BLaER1 treated with 17β-estradiol and CSF1 and Interleukin-3, amounts not matched to agents 10 nM and 100 nM (cell line): ENCODE measurements around the gene TCEA2.

ENCODE experiments used
- H3K27ac ChIP-seq, 11 experiments: shearing (Covaris generic); formaldehyde crosslinking; 2 replicates each; pipeline ENCODE4 v1.8.1; 2022
- H3K27me3 ChIP-seq, 11 experiments: shearing (Covaris generic); formaldehyde crosslinking; 2 replicates each; pipeline ENCODE4 v1.8.1; 2022
- H3K36me3 ChIP-seq, 11 experiments: shearing (Covaris generic); formaldehyde crosslinking; 2 replicates each; pipeline ENCODE4 v1.8.1; 2022
- H3K4me1 ChIP-seq, 10 experiments: shearing (Covaris generic); formaldehyde crosslinking; 2 replicates each; pipeline ENCODE4 v1.8.1; 2022
- H3K4me2 ChIP-seq, 11 experiments: shearing (Covaris generic); formaldehyde crosslinking; 2 replicates each; pipeline ENCODE4 v1.8.1; 2022
- H3K4me3 ChIP-seq, 10 experiments: shearing (Covaris generic); formaldehyde crosslinking; 2 replicates each; pipeline ENCODE4 v1.8.1; 2022
- H3K9ac ChIP-seq, 11 experiments: shearing (Covaris generic); formaldehyde crosslinking; 2 replicates each; pipeline ENCODE4 v1.8.1; 2022
- H3K9me3 ChIP-seq, 11 experiments: shearing (Covaris generic); formaldehyde crosslinking; replicated peaks in 1 of 11; 2 replicates each; pipeline ENCODE4 v1.8.1; 2022
- H4K20me1 ChIP-seq, 11 experiments: shearing (Covaris generic); formaldehyde crosslinking; 2 replicates each; pipeline ENCODE4 v1.8.1; 2022
- Cebpa-rat ChIP-seq, 11 experiments: shearing (Covaris generic); IDR thresholded peaks; 2 replicates each; pipeline ENCODE4 v1.8.1; 2022

TCEA2 gene

GRCh38 chr20:64106435-64106961, 43.5 kb downstream of the TCEA2 start:
- TF ChIP-seq Cebpa-rat (IDR thresholded peaks at IDR 0.05): no peak
- H3K36me3 ChIP-seq: no peaks in the 10 kb centered on the region
- H3K9me3 ChIP-seq: no peaks in the 10 kb centered on the region
- peaks cover 0 to 45% (median 2%) of the 10 kb centered on the region in 11 experiments; a peak in 9 of 22 replicates for H4K20me1 ChIP-seq
- H3K4me3 ChIP-seq: no peak overlapping the region
- peaks cover 22 to 71% (median 58%) of the 10 kb centered on the region in 10 experiments for H3K4me1 ChIP-seq
- peaks cover 20 to 28% (median 26%) of the 10 kb centered on the region in 11 experiments for H3K27me3 ChIP-seq
- no peak overlapping the region for H3K9ac ChIP-seq
- H3K27ac ChIP-seq: no peak overlapping the region
- H3K4me2 ChIP-seq: peak overlapping the region in 6 of 11 experiments; percentile 71 to 89 (median 80); a peak in 2 of 22 replicates

DNA sequence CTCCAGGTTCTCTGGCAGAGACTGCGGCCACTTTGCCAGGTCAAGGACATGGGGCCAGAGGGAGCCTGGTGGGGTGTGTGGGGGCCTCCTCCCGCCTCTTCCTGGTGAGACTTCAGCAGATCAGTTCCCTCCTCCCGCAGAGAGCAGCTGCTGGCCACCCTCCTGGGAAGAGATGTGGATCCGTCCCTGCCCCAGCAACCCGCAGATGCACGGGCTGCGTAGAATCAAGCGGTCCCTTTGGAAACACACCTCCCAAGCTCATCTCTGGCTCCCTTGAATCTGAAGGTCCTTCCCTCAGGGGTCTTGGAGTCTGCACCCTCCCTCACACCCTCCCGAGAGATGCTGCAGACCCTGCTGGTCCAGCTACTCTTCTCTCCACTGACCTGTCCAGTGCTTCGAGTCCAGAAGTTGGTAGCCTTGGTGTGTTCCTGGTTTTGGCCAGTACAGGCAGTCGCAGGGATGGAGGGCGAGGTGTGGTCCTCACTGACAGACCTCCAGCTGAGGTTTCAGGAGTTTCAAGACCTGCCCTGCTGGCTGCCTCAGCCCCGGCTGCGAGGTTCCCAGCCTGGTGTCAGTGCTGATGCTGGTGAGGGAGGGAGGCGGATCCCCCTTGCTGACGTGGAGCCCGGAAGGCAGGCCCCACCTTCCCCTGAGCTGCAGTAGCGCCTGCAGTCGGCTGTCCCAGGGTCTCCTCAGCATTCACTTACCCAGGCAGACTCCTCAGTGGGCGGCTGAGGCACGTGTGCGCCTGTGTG, 44.2 kb downstream of the TCEA2 start, which contains the start of gene NPBWR2:
NPBWR2 (minus strand) TSS at position 585 of the 755 bp plus-strand sequence. CDS start 734 bp downstream, outside the sequence.
- Histone ChIP-seq H3K9me3 (no peaks in the 10 kb centered on the region), H3K27me3 (peaks cover 14 to 21% (median 19%) of the 10 kb centered on the region in 11 experiments), H3K36me3 (no peaks in the 10 kb centered on the region), H3K4me1 (peaks cover 25 to 73% (median 59%) of the 10 kb centered on the region in 10 experiments), H3K4me3 (no peak within 1 kb of the TSS), H3K27ac (peak within 1 kb of the TSS in 1 of 11 experiments; percentile 46; a peak in 2 of 22 replicates), H3K4me2 (peak within 1 kb of the TSS; percentile 56 to 89 (median 71)), H4K20me1 (peaks cover 0 to 45% (median 0%) of the 10 kb centered on the region in 11 experiments; a peak in 6 of 22 replicates), H3K9ac (peak within 1 kb of the TSS in 1 of 11 experiments; percentile 3; a peak in 1 of 22 replicates)
- no peak for TF ChIP-seq Cebpa-rat (IDR thresholded peaks at IDR 0.05)

DNA sequence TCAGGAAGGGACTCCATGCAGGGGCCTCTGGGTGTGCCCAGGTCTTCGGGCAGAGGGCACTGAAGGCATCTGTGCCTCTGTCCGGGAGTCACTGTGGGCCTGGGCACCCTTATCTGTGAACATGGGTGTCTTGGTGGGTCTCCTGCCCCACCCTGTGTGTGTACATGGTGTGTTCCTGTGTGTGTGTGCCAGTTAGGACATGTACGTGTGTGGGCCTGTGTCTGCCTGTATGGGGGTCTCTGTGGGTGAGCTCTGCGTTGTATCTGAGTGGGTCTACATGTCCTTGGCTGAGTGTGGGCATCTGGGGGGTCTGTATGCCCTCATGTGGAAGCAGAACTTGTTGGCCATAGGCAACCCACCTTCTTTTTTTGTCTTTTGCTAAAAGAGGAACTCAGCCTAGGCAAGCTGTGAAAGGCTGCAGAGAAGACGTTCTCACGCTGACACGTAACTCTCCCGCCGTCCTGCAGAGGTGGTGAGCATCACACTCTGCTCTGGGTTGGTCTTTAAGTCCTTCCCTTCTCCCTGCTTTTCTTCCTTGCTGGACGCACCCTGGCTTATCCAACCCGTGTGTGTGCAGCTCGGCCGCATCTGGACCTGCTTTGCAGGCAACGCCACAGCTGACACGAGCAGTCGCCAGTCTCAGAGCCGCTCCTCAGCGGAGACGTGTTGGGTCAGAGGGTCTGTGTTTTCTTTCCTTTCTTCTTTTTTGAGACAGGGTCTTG, 44.9 kb downstream of the TCEA2 start:
- Histone ChIP-seq H3K9ac (peak overlapping the region in 1 of 11 experiments; percentile 3; a peak in 1 of 22 replicates), H3K27me3 (peaks cover 6 to 17% (median 12%) of the 10 kb centered on the region in 11 experiments), H3K9me3 (no peaks in the 10 kb centered on the region), H3K4me1 (peaks cover 32 to 75% (median 63%) of the 10 kb centered on the region in 10 experiments), H3K4me3 (no peak overlapping the region), H3K27ac (peak overlapping the region in 1 of 11 experiments; percentile 46; a peak in 2 of 22 replicates), H3K4me2 (peak overlapping the region; percentile 56 to 89 (median 71)), H4K20me1 (peaks cover 0 to 43% (median 0%) of the 10 kb centered on the region in 11 experiments; a peak in 7 of 22 replicates), H3K36me3 (no peaks in the 10 kb centered on the region)
- no peak for TF ChIP-seq Cebpa-rat (IDR thresholded peaks at IDR 0.05)

GRCh38 chr20:64108731-64109681, 46.0 kb downstream of the TCEA2 start:
- H3K27ac ChIP-seq: no peak overlapping the region
- H3K9me3 ChIP-seq: no peaks in the 10 kb centered on the region
- TF ChIP-seq Cebpa-rat (IDR thresholded peaks at IDR 0.05): no peak
- peak overlapping the region in 3 of 11 experiments; percentile 13 to 41 (median 18); a peak in 2 of 22 replicates for H3K9ac ChIP-seq
- peaks cover 0 to 10% (median under 1%) of the 10 kb centered on the region in 11 experiments; a peak in 9 of 22 replicates for H3K27me3 ChIP-seq
- peak overlapping the region in 9 of 11 experiments; percentile 56 to 89 (median 75); a peak in 17 of 22 replicates for H3K4me2 ChIP-seq
- H3K4me1 ChIP-seq: peaks cover 34 to 75% (median 67%) of the 10 kb centered on the region in 10 experiments
- no peaks in the 10 kb centered on the region for H3K36me3 ChIP-seq
- H4K20me1 ChIP-seq: peaks cover 0 to 37% (median 0%) of the 10 kb centered on the region in 11 experiments; a peak in 7 of 22 replicates
- H3K4me3 ChIP-seq: no peak overlapping the region

DNA sequence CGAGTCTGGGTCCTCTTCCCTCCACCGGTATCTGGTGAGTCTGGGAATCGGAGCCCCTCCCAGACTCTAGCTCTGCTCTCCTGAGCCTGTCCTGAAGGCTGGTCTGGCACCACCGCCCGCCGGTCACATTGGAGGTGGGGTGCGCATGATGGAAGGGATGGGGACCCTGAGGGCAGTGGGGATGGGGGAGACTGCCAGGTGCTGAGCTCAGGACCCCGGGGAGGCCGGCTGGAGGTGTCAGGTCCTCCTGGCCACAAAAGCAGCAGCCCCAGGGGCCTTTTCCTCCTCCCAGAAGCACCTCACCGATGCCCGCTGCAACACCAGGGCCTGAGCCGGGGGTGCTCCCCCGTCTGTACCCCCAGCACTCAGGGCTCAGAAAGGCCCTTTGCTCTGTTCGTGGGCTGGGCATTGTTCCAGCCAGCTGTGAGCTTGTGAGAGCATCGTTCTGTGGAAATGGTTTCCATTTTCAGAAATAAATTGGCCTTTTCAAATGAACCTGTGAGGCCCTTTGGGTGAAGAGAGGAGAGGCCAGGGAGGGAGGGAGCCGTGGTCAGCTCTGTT, 46.9 kb downstream of the TCEA2 start:
- peak overlapping the region in 4 of 11 experiments; percentile 7 to 41 (median 15); a peak in 2 of 22 replicates for H3K9ac ChIP-seq
- peaks cover 0 to 35% (median 0%) of the 10 kb centered on the region in 11 experiments; a peak in 7 of 22 replicates for H4K20me1 ChIP-seq
- no peak for TF ChIP-seq Cebpa-rat (IDR thresholded peaks at IDR 0.05)
- peaks cover 34 to 78% (median 67%) of the 10 kb centered on the region in 10 experiments for H3K4me1 ChIP-seq
- H3K4me3 ChIP-seq: no peak overlapping the region
- H3K9me3 ChIP-seq: no peaks in the 10 kb centered on the region
- H3K36me3 ChIP-seq: no peaks in the 10 kb centered on the region
- H3K27ac ChIP-seq: no peak overlapping the region
- H3K4me2 ChIP-seq: peak overlapping the region in 9 of 11 experiments; percentile 56 to 89 (median 75); a peak in 17 of 22 replicates
- H3K27me3 ChIP-seq: peaks cover 0 to 7% (median 0%) of the 10 kb centered on the region in 11 experiments; a peak in 3 of 22 replicates

DNA sequence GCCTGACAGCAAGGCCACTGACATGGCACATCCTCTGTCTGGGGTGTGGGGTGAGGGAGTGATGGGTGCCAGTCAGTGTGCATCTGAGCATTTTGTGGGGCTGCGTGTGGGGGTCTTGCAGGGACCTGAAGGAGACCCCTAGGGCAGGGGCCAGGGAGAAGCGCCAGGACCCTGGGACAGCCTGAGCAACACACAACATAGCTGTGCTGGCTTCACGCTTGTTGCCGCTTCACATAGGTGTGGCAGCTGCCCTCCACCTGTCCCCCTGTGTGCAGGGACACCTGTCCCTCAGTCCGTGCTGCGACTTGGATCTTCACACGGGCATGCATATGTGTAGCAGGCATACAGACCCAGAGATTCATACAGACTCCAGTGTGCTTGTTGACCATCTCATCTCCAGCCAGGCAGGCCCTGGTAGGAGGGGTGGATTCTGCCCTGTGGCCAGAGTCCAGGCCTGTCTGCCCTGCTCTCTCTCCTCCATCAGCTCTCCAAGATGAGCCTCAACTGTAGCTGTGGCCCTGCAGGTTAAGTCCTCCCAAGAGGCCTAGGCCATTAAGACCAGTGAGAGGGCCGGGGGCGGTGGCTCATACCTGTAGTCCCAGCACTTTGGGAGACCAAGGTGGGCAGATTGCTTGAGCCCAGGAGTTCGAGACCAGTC, 47.5 kb downstream of the TCEA2 start:
- no peak for TF ChIP-seq Cebpa-rat (IDR thresholded peaks at IDR 0.05)
- peak overlapping the region in 4 of 11 experiments; percentile 7 to 41 (median 15); a peak in 2 of 22 replicates for H3K9ac ChIP-seq
- H4K20me1 ChIP-seq: peaks cover 0 to 38% (median 0%) of the 10 kb centered on the region in 11 experiments; a peak in 7 of 22 replicates
- H3K4me3 ChIP-seq: no peak overlapping the region
- no peaks in the 10 kb centered on the region for H3K36me3 ChIP-seq
- H3K4me1 ChIP-seq: peaks cover 34 to 78% (median 67%) of the 10 kb centered on the region in 10 experiments
- no peaks in the 10 kb centered on the region for H3K9me3 ChIP-seq
- no peak overlapping the region for H3K27ac ChIP-seq
- peaks cover 0 to 7% (median 0%) of the 10 kb centered on the region in 11 experiments; a peak in 3 of 22 replicates for H3K27me3 ChIP-seq
- peak overlapping the region in 9 of 11 experiments; percentile 56 to 89 (median 75); a peak in 16 of 22 replicates for H3K4me2 ChIP-seq
